GM21717 (cell line): ENCODE results near the gene NDUFS7.
"Not testable (repeated sequence)": the region's sequence is repeated elsewhere in the genome, so short reads cannot be mapped to it uniquely, and the experiment has no call there.

Source experiments
- ATAC-seq: cut with Tn5 transposase; IDR thresholded peaks from one replicate; pipeline ENCODE4 v1.9.1; 2021; ENCODE audit warnings: mild to moderate bottlenecking, moderate library complexity; ENCODE audit not compliant: unreplicated experiment

Gene NDUFS7

DNA sequence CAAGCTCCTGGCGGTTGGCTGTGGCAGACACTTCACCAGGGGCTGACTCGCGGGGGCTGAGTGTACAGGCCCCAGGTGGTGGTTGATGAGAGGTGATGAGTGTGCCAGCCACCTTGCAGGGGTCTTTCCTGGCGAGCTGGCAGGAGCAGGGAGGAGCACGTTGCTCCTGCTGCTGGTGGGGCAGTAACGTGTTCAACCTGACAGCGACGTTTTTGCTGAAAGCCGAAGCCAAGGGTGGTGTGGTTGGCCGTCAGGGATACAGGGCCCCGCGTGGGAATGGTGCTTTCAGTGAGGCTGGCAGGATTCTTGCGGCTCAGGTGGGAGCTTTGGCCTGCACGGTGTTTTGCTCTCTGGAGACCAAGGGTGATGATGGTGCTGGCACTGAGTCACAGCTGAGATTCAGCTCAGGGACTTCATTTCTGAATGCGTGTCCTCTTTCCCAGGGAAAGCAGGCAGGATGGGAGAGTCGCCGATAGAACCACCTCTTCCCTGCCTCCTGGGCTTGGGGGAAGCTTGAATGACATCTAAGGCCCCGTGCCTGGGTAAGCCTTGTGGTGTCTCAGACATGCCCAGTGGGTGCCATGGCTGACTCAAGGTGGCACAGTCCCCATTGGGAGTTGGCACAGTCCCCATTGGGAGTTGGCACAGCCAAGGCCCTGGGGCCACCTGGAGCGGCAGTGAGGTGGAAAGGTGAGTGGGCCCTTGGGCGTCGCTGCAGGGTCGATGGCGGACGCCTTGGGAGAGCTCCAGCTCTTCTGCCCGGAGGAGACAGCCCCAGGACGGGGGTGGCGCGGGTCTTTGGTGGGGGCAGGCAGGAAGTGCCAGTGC is 32.5 kb downstream of the NDUFS7 start:
- no peak for ATAC-seq

DNA sequence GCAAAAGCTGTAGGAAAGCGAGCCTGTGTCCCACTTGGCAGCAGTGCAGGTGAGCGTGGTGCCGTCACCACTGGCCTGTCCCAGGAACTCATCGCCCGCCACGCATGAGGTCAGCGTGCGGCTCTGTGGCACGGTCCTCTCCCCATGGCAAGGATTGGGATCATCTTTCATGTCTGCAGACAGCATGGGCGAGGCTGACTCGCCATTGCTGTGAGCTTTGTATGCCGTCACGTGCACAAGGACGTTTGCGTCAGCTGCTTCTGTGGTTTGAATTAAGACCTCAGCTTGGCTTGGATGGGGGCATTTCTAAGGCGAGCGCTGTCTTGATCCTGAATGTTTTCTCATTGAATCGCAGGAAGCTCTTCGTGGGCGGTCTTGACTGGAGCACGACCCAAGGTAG is 33.4 kb downstream of the NDUFS7 start:
- no peak for ATAC-seq

DNA sequence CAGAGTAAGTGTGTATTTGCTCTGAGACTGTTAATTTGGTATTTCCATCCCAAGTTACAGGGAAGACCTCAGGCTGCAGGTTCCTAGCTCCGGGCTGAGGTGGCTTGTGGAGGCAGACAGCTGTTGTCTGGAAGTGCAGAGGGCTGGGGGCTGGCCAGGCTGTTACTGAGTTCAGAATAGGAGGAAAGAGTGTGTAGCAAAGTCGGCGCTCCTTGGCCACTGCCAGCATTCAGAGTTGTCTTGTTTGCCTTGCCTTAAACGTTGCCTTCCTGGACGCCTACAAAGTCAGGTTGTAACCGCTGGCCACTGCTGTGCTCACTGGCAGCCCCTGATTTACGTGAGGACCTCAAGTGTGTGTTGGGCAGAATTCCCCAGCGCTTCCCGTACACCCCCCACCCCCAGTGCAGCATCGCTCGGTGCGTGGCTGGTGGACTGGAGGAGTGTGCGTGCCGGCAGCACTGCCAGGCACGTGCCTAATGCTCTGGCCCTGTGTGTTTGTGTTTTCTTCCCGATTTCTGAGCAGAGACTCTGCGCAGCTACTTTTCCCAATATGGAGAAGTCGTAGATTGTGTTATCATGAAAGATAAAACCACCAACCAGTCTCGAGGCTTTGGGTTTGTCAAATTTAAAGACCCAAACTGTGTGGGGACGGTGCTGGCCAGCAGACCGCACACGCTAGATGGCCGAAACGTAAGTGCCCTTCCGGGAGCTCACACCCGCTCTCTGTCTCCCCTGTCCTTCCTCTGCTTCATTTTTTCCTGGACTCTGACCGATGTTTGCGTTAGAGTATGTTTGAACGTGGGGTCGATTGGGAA is 34.2 kb downstream of the NDUFS7 start:
- ATAC-seq, result no peak

DNA sequence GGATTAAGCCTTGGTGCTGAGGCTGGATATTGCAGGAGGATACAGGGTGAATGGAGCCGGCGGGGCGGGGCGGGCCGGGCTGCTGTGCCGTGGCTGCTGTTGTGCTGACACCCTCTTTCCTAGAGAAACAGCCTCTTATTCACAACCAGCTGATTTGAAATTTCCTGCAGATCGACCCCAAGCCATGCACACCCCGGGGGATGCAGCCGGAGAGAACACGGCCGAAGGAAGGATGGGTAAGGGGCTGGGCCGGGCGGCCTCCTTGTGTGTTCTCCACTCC is 34.7 kb downstream of the NDUFS7 start:
- no peak for ATAC-seq

DNA sequence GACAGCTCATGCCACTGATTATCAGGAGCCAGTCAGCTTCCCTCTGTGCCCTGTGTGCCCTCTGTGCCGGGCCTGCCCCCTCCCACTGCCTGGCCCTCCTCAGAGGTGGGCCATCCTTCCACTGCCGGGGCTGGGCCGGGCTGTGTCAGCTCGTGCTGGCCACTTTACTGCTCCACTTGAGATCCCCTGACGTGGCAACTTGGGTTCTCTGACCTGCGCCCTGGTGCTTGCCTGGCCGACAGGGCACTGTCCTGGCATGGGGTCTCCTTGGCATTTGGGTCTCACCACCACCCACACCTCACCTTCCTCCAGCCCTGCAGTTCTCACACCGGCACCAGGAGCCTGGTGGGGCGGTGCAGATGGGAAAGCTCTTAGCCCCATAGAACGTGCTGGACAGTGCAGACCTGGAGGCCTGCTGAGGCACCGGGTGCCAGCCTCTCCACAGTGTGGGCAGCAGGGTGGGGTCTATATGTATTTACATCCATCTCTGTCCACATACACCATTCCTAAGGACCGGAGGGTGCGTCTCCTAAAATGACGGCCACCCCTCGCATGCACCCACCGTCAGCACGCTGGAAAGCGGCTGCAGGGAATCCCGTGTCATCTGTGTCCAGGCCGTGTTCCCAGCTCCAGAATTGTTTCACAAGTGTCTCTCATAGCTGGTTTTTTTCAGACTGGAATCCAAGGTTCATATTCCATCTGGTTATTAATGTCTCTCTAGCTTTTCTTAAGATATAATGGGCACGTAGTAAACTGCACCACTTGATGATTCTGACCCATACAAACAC is 35.4 kb downstream of the NDUFS7 start:
- no peak for ATAC-seq

DNA sequence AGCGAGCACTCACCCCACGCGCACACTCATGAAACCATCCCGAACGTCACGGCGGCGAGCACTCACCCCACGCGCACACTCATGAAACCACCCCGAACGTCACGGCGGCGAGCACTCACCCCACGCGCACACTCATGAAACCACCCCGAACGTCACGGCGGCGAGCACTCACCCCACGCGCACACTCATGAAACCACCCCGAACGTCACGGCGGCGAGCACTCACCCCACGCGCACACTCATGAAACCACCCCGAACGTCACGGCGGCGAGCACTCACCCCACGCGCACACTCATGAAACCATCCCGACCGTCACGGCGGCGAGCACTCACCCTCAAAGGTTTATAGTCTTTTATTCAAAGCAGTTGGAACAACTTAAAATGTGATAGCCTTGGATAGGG is 36.4 kb downstream of the NDUFS7 start:
- not testable (repeated sequence) for ATAC-seq

DNA sequence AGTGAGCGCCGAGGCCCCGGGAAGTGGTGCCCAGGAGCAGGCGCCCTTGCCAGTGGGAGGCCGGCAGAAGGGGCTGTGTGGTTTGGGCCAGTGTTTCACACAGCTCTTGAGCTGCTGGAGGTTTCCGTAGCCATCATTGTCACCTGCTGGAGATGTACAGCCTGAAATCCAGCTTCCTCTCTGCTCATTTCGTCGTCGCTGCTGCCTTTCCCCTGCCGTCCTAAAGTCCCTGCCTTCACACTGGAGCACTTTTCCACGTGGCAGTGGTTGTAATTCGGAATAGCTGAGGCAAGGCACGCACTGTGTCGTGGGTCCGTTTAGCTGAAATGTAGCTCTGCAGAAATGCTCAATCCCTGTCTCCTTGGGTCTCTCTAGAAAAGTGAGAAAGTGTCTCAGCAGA is 36.9 kb downstream of the NDUFS7 start:
- ATAC-seq, result no peak

DNA sequence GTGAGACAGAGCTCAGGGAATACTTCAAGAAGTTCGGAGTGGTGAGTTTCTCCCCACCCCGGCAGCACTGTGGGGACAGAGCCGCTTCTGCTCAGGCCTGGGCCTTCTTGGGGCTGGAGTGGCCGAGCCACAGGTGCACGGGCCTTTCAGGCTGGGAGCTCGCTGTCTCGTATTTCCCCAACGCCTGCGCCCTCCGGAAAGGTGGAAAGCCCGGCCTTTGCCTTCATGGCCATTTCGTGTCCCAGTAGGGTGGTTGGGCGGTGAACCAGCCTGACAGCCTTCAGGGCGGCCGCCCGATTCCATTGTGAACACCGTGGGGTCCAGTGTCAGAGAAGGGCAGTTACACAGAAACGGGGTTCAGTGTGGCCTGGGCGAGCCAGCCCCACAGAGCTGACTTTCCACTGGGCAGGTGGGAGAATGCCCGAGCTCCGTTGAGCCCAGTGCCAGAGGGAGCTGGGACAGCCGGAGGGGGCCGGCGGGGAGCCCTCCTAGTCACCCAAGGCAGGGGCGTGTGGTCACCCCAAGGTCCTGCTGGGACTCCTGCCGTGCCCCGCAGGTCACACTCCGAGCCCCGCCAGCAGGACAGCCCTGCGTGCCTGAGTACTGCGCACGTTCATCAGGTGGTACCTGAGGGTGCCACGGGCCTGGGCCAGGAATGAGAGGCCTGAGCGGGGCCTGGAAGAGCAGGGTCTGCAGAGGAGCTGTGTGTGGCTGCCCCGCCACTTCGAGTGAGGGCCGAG is 37.7 kb downstream of the NDUFS7 start:
- no peak for ATAC-seq

DNA sequence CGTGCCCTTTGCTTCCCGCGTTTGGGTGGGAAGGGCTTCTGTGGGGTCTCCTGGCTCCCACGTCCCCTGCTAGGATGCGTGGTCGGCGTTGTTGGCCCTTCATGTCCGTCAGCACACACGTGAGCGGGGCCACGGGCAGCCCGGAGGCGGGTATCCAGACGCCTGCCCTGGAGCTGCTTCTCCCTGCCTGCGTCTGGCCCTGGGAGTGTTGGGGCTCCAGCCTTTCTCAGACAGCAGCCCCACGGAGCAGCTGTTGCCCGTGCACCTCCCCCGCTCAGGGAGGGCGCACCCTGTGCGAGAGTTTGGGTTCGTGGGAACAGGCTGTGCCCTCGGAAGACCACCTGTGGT is 38.2 kb downstream of the NDUFS7 start:
- no peak for ATAC-seq

DNA sequence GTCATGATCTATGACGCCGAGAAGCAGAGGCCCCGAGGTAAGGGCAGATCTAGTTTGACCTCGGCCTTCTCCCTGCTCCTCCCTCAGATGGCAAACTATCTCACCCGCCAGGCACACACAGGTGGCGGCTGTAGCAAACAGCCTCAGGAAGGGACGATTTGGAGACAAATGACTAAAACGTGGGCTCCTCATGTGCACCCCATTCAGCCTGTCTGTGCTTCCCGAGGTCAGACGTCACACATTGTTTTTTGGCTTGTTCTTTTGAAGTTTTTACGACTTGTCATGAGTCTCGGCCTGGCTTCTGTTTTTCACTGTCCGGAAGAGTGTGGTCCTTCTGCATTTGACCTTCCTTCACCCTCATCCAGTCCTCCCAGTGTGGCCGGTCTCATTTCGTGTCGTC is 38.7 kb downstream of the NDUFS7 start:
- no peak for ATAC-seq

DNA sequence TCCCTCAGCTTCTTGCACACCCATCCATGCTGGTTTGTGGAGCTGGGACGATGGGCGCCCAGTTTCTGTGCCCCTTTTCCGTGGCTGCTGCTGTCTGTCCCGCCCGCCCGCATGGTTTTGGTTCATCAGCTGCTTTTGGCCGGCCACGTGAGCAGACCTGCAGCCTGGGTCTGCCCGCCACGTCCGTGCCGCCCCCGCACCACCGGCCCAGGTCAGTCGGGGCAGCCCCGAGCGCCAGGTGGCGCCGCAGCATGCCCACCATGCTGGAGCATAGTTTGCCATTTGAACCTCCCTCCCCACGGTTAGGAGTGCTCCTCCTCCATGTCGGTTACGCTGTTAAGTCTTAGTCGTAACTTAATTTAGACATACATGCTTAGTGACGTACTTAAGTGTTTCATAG is 39.2 kb downstream of the NDUFS7 start:
- no peak for ATAC-seq

DNA sequence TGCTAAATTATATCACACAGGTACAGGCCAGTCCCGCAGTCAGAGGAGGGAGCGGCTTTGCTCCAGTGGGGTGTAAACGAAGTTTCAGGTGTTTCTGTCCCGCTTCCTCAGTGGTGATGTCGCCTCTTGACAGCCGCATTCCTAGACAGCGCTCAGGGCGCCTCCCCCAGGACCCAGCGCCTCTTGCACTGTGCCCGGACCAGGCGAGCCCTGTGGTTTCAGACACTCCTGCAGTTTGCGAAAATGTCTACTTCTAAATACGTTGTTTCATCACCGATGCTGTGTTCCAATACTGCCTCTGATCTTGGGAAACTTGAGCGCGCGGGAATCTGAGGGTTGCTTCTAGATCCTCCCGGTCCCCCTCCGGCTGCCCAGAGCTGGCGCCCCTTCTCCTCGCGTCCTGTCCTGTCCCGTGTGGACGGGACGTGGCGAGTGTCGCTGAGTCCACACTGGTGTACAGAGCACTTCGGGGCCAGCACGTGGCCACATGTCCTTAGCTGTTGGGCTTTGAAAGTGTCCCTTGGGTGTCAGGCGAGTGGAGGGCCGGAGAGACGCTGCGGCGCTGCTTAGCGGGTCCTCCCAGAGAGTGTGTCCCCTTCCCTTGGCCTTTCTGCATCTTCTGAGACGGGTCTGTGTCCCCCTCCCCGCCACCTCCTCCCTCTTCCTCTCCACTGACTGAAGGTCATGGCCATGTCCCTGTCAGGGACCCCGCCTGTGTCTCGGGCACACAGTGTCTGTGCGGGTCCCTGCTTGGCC is 39.9 kb downstream of the NDUFS7 start:
- ATAC-seq, result no peak

DNA sequence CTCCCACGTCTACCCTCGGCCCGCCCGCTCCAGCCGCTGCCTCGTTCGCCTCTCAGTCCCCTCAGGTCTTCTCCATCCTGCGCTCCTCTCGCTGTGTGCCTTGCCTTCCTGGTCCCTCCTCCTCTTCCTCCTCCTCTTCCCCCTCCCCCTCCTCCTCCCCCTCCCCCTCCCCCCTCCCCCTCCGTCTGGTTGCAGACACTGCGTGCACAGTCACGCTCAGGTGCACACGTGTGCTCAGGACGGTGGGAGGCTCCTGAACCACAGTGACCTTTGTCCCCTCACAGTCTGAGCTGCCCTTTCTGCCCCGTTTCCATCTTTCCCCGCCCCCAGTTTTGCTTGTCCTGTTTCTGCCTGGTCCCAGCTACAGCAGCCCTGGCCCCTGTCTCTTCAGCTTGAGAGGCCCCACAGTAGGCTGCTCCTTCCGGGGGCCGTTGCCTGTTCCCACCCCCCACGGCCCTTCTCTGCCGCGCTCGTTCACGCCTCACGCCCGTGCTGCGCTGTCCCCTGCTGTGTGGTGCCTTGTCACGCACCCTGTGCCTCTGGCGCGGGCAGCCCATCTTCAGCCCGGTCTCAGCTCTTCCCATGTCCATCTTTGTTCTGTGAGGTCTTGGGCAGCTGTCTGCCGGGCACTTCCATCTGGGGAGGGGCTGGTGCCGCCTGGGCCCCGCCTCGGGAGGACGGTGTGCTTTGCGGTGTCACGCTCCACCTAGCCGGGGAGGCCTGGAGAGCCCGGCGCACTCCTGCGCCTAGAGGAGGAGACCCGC is 40.7 kb downstream of the NDUFS7 start:
- ATAC-seq, result no peak

DNA sequence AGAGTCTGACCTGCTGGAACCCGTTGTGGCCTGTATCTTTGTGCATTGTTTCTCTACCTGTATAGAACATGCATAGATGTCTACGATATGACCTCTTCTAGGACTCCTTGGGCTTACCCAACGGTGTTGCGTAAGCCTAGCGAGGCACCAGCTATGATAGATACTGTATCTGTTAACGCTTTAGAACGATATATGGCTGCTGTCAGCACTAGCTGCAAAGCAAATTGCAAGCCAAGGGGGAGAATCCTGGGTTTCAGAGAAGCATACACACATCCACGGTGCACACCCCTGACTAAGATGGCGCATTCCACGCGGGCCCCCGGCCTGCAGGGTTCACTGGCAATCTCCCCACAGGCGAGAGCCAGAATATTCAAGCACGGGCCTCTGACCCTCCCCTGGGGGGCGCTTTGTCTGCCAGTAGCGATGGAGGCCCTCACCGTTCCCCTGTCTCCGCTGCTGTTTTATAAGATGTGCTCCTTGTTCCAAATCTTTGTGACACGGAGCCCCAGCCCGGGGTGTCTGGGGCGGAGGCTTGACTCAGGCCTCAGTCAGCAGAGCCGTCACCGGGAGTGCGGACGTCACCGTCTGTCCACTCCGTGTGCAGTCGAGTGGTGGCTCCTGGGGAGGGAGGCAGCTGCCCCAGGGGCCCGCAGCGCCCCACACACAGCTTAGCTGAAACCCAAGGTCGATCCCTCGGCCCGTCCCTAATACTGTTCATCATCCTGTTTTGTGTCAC is 41.6 kb downstream of the NDUFS7 start:
- ATAC-seq, result no peak

DNA sequence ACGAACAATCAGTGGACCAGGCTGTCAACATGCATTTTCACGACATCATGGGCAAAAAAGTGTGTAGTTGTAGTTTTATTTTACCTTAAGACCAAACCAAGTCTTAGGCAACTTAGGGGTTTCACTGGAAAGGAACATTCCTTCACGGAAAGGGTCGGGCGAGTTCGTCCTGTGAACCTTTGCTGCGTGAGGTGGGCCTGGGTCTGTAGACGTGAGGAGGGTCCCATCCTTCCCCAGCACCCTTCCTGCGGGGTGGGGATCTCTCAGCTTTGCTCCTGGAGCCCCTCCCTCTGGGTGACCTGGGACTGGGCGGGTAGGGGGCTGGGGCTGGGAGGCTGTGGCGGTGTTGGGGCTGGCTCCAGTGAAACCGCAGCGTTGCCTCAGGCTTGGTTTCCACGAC is 42.2 kb downstream of the NDUFS7 start:
- no peak for ATAC-seq

DNA sequence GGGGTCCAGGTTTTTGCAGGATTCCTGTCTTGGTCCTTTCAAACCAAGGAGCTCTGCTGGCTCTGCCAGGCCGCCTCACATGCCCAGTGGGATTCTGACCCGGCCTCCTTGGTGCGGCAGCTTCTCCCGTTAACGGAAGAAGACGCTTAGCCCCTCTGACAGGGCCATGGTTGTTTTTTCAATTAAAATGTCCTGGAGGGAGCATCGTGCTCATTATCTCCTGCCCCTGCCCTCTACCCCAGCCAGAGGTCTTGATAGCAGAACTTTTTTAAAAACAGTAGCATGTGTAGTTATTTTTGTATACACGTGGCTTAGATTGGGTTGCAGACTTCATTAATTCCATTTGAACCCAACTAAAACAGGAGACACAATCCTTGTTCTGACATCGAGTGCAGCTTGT is 43.0 kb downstream of the NDUFS7 start:
- no peak for ATAC-seq

DNA sequence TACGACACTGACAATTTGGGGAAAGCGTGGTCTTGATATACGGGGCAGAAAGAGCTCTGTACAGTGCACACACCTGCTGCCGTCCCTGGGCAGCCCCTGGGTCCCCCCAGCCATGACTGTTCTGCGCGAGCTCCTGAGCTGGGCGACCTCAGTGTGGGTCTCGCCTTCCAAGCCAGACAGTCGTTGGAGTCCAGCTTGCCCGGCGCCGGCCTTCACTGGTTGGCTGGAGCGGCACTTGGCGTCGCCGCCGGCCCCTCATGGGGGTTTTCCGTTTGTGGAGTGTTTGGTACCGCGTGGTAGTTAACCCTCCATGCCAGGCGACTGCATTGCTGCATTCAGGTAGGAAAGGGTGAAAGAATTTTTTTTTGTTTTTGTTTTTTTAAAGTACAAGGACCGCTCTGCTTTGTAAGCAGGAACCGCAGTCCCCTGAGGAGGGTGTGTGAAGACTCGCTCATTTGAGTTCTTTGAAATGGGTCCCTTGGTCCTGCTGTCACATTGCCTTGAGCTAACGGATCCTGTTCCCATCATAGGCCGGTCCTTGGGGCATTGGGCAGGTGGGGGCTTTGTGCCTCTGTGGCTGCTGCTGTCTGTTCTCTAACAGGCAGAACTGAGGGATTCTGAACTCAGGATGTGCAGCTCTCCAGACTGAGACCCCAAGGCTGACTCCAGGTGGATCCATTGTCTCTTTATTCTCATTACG is 43.7 kb downstream of the NDUFS7 start:
- ATAC-seq, result no peak

DNA sequence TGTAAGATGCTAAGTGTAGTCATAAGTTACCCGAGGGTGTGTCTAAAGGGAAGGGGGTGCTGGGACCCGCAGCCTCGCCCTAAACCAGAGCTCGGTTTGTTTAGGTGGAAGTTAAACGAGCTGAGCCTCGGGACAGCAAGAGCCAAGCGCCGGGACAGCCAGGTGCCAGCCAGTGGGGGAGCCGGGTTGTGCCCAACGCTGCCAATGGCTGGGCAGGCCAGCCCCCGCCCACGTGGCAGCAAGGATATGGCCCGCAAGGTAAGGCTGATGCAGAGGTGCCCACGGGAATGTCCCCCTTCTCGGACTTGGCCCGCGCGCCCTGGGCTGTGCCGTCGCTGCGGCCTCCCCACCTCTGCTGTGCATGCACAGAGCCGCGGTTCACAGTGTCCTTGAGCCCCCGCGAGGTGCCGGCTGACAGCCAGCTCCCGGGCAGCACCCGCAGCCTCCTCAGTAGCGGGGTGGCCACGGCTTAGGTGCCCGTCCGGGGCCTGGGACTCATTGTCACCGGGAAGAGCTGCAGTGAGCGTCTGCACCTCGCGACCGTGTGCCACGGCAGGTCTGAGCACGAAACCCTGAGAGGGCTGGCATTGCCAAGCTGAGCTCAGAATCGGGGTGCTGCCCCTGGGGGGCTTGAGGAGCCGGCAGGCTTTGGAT is 45.2 kb downstream of the NDUFS7 start:
- ATAC-seq, result no peak
